DOHH2 (cell line): ENCODE data around the gene TSHZ2.

ENCODE experiments used
- EZH2phosphoT487 ChIP-seq: fragments of 200-600 bp; sonication (generic); IDR thresholded peaks from 2 replicates; pipeline ENCODE4 v1.6.1; 2017; ENCODE audit warnings: borderline replicate concordance, mild to moderate bottlenecking, antibody characterized with exemption, low read length, moderate library complexity, mixed read lengths
- TF ChIP-seq, protein P1 (sequence below): fragments of 200-600 bp; sonication (generic); IDR thresholded peaks from one replicate; pipeline ENCODE4 v1.5.1; 2014; ENCODE audit warnings: antibody characterized with exemption, mild to moderate bottlenecking, low read depth, low read length; ENCODE audit not compliant: poor library complexity, severe bottlenecking

DNA sequence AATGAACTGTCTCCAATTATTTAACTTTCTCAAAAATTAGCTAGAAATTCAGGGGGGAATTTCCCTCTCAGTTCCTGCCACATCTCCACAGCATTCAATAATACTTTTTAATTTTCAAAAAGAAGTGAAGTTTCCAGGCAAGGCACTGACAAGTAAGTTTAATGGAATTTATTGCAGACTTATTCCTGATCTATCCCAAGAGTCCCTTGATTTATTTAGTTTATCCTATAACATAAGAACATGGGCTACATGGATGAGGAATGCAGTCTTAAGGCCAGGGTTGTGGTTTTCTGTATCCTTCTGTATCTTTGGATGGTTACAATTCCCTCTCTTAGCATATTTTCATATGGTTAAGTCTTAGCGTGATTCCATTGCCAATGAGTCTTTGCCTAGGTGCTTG lies 126.5 kb downstream of the TSHZ2 start:
- TF ChIP-seq, protein P1, sequence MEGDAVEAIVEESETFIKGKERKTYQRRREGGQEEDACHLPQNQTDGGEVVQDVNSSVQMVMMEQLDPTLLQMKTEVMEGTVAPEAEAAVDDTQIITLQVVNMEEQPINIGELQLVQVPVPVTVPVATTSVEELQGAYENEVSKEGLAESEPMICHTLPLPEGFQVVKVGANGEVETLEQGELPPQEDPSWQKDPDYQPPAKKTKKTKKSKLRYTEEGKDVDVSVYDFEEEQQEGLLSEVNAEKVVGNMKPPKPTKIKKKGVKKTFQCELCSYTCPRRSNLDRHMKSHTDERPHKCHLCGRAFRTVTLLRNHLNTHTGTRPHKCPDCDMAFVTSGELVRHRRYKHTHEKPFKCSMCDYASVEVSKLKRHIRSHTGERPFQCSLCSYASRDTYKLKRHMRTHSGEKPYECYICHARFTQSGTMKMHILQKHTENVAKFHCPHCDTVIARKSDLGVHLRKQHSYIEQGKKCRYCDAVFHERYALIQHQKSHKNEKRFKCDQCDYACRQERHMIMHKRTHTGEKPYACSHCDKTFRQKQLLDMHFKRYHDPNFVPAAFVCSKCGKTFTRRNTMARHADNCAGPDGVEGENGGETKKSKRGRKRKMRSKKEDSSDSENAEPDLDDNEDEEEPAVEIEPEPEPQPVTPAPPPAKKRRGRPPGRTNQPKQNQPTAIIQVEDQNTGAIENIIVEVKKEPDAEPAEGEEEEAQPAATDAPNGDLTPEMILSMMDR: no peak
- TF ChIP-seq EZH2phosphoT487: no peak
